Measurements from ENCODE around the gene TRPM8.

GRCh38 chr2:234050455-234051135 lies 133.4 kb downstream of the TRPM8 start, which contains the start of gene SPP2:
- TF ChIP-seq SRY (CRISPR knock-in tag; IDR thresholded peaks at IDR 0.05) (no peak), ZNF263 (CRISPR knock-in tag; IDR thresholded peaks at IDR 0.05) (no peak), CTCF (CRISPR knock-in tag; IDR thresholded peaks at IDR 0.05) (no peak), ATF2 (CRISPR knock-in tag; IDR thresholded peaks at IDR 0.05) (no peak), HMGXB4 (CRISPR knock-in tag; IDR thresholded peaks at IDR 0.05; ENCODE audit: borderline replicate concordance in 1 of 2, low read depth in 1 of 2) (no peak)
